PC-9 (cell line): ENCODE data around the gene C20orf204. TPM values are rescaled to one million over a fixed set of nuclear protein-coding genes. Genes with fewer than 3 reads are reported as not detected.
A peak's percentile ranks its signal among the peaks of the same experiment; 100 is the strongest.

Experiments
- BruUV-seq: library from RNA; stranded (reverse); fragments of 400-500 nt; replicated peaks from 2 replicates; lab custom pipeline; 2021; lab: Mats Ljungman, UMichigan
- CTCF ChIA-PET: fragments of 300-600 bp; sonication (Branson Sonifier 250); formaldehyde crosslinking; loops from one replicate; lab custom pipeline; 2022; ENCODE audit warnings: antibody characterized with exemption; lab: Charles Lee
- POLR2A ChIA-PET: fragments of 300-600 bp; sonication (Branson Sonifier 250); formaldehyde crosslinking; loops from one replicate; lab custom pipeline; 2022; ENCODE audit warnings: antibody characterized with exemption; ENCODE audit not compliant: unreplicated experiment; lab: Charles Lee
- DNase-seq, 2 experiments: peaks; one replicate each; pipeline versions ENCODE4 v3.0.0 to v3.0.0-alpha.2; 2015 to 2022; ENCODE audit warnings: mixed read lengths in 1 of 2
- H2AFZ ChIP-seq: fragments of 200-600 bp; sonication (generic); 2 replicates; pipeline ENCODE4 v1.8.1; 2017; ENCODE audit warnings: antibody characterized with exemption
- H3F3A ChIP-seq: fragments of 200-600 bp; sonication (generic); 2 replicates; pipeline ENCODE4 v1.8.1; 2017; ENCODE audit warnings: antibody characterized with exemption, mild to moderate bottlenecking, low read depth; ENCODE audit not compliant: insufficient read depth
- H3K27ac ChIP-seq: fragments of 200-600 bp; sonication (generic); 2 replicates; pipeline ENCODE4 v1.6.1; 2016; ENCODE audit warnings: mixed run types
- H3K27me3 ChIP-seq: fragments of 200-600 bp; sonication (generic); 2 replicates; pipeline ENCODE4 v1.6.1; 2016; ENCODE audit warnings: low read depth, mixed run types; ENCODE audit not compliant: insufficient read depth
- H3K36me3 ChIP-seq: fragments of 200-600 bp; sonication (generic); 2 replicates; pipeline ENCODE4 v1.6.1; 2016; ENCODE audit warnings: low read depth, mixed run types
- H3K4me1 ChIP-seq: fragments of 200-600 bp; sonication (generic); replicated peaks from 2 replicates; pipeline ENCODE4 v1.6.1; 2016; ENCODE audit warnings: mixed run types; ENCODE audit not compliant: insufficient read depth
- H3K4me2 ChIP-seq: fragments of 200-600 bp; sonication (generic); 2 replicates; pipeline ENCODE4 v1.6.1; 2017; ENCODE audit warnings: mixed run types
- H3K4me3 ChIP-seq: fragments of 200-600 bp; sonication (generic); 2 replicates; pipeline ENCODE4 v1.6.1; 2016; ENCODE audit warnings: mixed run types
- H3K79me2 ChIP-seq: fragments of 200-600 bp; sonication (generic); 2 replicates; pipeline ENCODE4 v1.6.1; 2017; ENCODE audit warnings: low read depth, mixed run types
- H3K9me2 ChIP-seq: fragments of 200-600 bp; sonication (generic); 2 replicates; pipeline ENCODE4 v1.8.1; 2017; ENCODE audit warnings: mild to moderate bottlenecking; ENCODE audit not compliant: insufficient read depth
- H3K9me3 ChIP-seq: fragments of 200-600 bp; sonication (generic); 2 replicates; pipeline ENCODE4 v1.8.1; 2016; ENCODE audit warnings: low read depth; ENCODE audit not compliant: insufficient read depth
- H4K20me1 ChIP-seq: fragments of 200-600 bp; sonication (generic); 2 replicates; pipeline ENCODE4 v1.8.1; 2017; ENCODE audit not compliant: insufficient read depth
- CTCF ChIP-seq: fragments of 200-600 bp; sonication (generic); conservative IDR thresholded peaks from 2 replicates; pipeline ENCODE4 v1.6.1; 2017; ENCODE audit warnings: mixed run types, antibody characterized with exemption, mild to moderate bottlenecking, moderate library complexity
- EZH2 ChIP-seq: fragments of 200-600 bp; sonication (generic); IDR thresholded peaks from 2 replicates; pipeline ENCODE4 v1.8.0; 2017; ENCODE audit warnings: antibody characterized with exemption, low read depth
- intact Hi-C: fragments of 100-400 bp; cut with micrococcal nuclease; formaldehyde crosslinking; loops from one replicate; pipeline ENCODE4 v1.10.0; 2022; ENCODE audit not compliant: unreplicated experiment
- total RNA-seq: library from RNA; stranded (reverse); gene quantifications from 2 replicates; pipeline ENCODE4 v1.2.3, GENCODE V29; 2021

Gene C20orf204
- total RNA-seq, 1 experiment from 2014 or later = 3.8 TPM

GRCh38 chr20:64065974-64066343 lies 30.0 kb downstream of the C20orf204 start:
- POLR2A ChIA-PET = interaction anchor here (0.6 to 1.0 kb wide), 4 partner anchors 28 to 424 kb away, joined by 3 to 8 read pairs (median 4); no protein-coding TSS in a partner anchor
- TF ChIP-seq EZH2 = no peak
- TF ChIP-seq CTCF = no peak
- Histone ChIP-seq H3K4me2 (peak overlapping the region; percentile 96), H3K79me2 (peaks cover 19% of the 10 kb centered on the region), H3K27me3 (no peaks in the 10 kb centered on the region), H3K9me3 (no peaks in the 10 kb centered on the region), H3K9me2 (no peaks in the 10 kb centered on the region), H3F3A (peaks cover 20% of the 10 kb centered on the region; the same call in 1 of the 2 replicates), H3K36me3 (no peaks in the 10 kb centered on the region), H2AFZ (no peak overlapping the region), H3K4me1 (peaks cover 47% of the 10 kb centered on the region), H3K27ac (peak overlapping the region; percentile 38; the same call in 1 of the 2 replicates), H3K4me3 (no peak overlapping the region; the same call in 1 of the 2 replicates), H4K20me1 (peaks cover 11% of the 10 kb centered on the region)
- DNase-seq = peak; percentile 92 to 96
- intact Hi-C loops = loop anchor here (1.0 to 10.0 kb wide), 2 partner anchors 13 to 201 kb away; partner anchors contain the start of genes ABHD16B, RGS19 and TPD52L2
- no TSS peak for BruUV-seq
- CTCF ChIA-PET = interaction anchor here (1.2 to 1.3 kb wide), 2 partner anchors 27 to 528 kb away, joined by 4 to 5 read pairs; no protein-coding TSS in a partner anchor

- Histone ChIP-seq H3K4me2 (peak overlapping the region; percentile 96; the same call in 1 of the 2 replicates), H3K9me2 (no peaks in the 10 kb centered on the region), H3K4me1 (peaks cover 44% of the 10 kb centered on the region), H3K36me3 (no peaks in the 10 kb centered on the region), H3F3A (peaks cover 20% of the 10 kb centered on the region; the same call in 1 of the 2 replicates), H3K27me3 (no peaks in the 10 kb centered on the region), H3K79me2 (peaks cover 19% of the 10 kb centered on the region), H3K4me3 (no peak overlapping the region), H3K9me3 (no peaks in the 10 kb centered on the region), H2AFZ (no peak overlapping the region), H4K20me1 (peaks cover 11% of the 10 kb centered on the region), H3K27ac (no peak overlapping the region)
- TF ChIP-seq CTCF (no peak), EZH2 (no peak)
- no peak for DNase-seq
- POLR2A ChIA-PET = interaction anchor here (0.6 kb wide), 1 partner anchor 374 kb away, joined by 7 read pairs; no protein-coding TSS in a partner anchor
- intact Hi-C loops = loop anchor here (10.0 kb wide), 1 partner anchor 202 kb away; the partner anchor contains the start of genes ABHD16B and TPD52L2
- CTCF ChIA-PET = no interaction called here
- BruUV-seq = no TSS peak
Observed at GRCh38 chr20:64067005-64067632, 31.1 kb downstream of the C20orf204 start.

DNA sequence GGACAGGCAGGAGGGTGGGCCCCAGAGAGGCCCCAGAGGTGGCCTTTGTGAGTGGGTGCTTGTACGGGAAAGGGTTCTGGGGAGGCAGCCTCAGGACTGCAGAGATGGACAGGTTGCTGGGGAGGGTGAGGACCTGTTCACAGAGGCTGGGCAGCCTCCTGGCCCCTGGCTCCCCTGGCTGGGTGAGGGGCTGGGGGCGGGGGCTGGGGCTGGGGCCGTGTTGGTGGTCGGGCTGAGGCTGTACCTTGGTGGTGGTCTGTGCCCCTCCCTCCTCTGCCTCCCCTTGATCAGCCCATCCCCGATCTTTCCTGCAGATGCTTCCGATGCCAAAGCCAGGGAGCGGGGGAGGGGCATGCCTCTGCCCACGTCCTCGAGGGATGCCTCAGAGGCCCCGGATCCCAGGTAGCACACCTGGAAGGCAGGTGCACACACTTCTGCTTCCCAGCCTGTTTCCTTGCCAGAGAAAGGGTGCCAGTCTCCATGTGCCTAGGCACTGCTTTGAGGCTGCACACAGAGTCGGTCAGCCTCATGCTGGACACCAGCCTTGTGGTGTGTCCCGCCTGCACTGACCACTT lies 31.8 kb downstream of the C20orf204 start:
- Histone ChIP-seq H3F3A (peaks cover 21% of the 10 kb centered on the region; the same call in 1 of the 2 replicates), H3K36me3 (no peaks in the 10 kb centered on the region), H3K4me3 (no peak overlapping the region), H3K9me3 (no peaks in the 10 kb centered on the region), H3K9me2 (no peaks in the 10 kb centered on the region), H3K27ac (no peak overlapping the region), H3K4me1 (peaks cover 39% of the 10 kb centered on the region), H2AFZ (no peak overlapping the region), H3K27me3 (no peaks in the 10 kb centered on the region), H3K4me2 (no peak overlapping the region), H3K79me2 (peaks cover 19% of the 10 kb centered on the region), H4K20me1 (peaks cover 11% of the 10 kb centered on the region)
- DNase-seq = no peak
- ChIA-PET POLR2A (no interaction called here), CTCF (no interaction called here)
- no TSS peak for BruUV-seq
- no peak for TF ChIP-seq EZH2
- no peak for TF ChIP-seq CTCF
- intact Hi-C loops = loop anchor here (10.0 kb wide), 1 partner anchor 203 kb away; the partner anchor contains the start of genes ABHD16B and TPD52L2
